OCI-LY3 (cell line): ENCODE measurements around the gene ST3GAL5.

ENCODE experiments used
- H2AFZ ChIP-seq: fragments of 200-600, 300-600 bp; shearing (Covaris generic); 2 replicates; pipeline ENCODE4 v1.6.0; 2014; ENCODE audit warnings: antibody characterized with exemption, low read depth, low read length
- H3K27ac ChIP-seq: fragments of 200-600, 300-600 bp; sonication (generic); 2 replicates; pipeline ENCODE4 v1.5.1; 2014; ENCODE audit warnings: mild to moderate bottlenecking, low read length, moderate library complexity, mixed read lengths
- H3K27me3 ChIP-seq: fragments of 200-600, 300-600 bp; sonication (generic); 2 replicates; pipeline ENCODE4 v1.6.1; 2014; ENCODE audit warnings: low read depth, low read length, mixed read lengths
- H3K36me3 ChIP-seq: fragments of 200-600, 300-600 bp; sonication (generic); replicated peaks from 2 replicates; pipeline ENCODE3; 2014; ENCODE audit warnings: low read depth, low read length, mixed read lengths
- H3K4me1 ChIP-seq: fragments of 300-600, 200-600 bp; sonication (generic); 2 replicates; pipeline ENCODE4 v1.6.1; 2014; ENCODE audit warnings: low read length, mixed read lengths
- H3K4me2 ChIP-seq: fragments of 200-600, 300-600 bp; sonication (generic); 2 replicates; pipeline ENCODE4 v1.6.1; 2014; ENCODE audit warnings: low read length, mixed read lengths
- H3K4me3 ChIP-seq: fragments of 300-600, 200-600 bp; sonication (generic); 2 replicates; pipeline ENCODE4 v1.5.1; 2014; ENCODE audit warnings: antibody characterized with exemption, mild to moderate bottlenecking, low read length, moderate library complexity
- H3K79me2 ChIP-seq: fragments of 300-600, 200-600 bp; shearing (Covaris generic); 2 replicates; pipeline ENCODE4 v1.6.1; 2014; ENCODE audit warnings: mild to moderate bottlenecking, low read length, mixed read lengths
- H3K9ac ChIP-seq: fragments of 300-600, 200-600 bp; shearing (Covaris generic); 2 replicates; pipeline ENCODE4 v1.6.0; 2014; ENCODE audit warnings: mild to moderate bottlenecking, low read length, moderate library complexity
- H3K9me3 ChIP-seq: fragments of 200-600, 300-600 bp; shearing (Covaris generic); 2 replicates; pipeline ENCODE4 v1.6.1; 2014; ENCODE audit warnings: low read length, mixed read lengths; ENCODE audit not compliant: insufficient read depth
- H4K20me1 ChIP-seq: fragments of 200-600, 300-600 bp; sonication (generic); 2 replicates; pipeline ENCODE4 v1.6.1; 2016; ENCODE audit warnings: low read length, mixed read lengths; ENCODE audit not compliant: insufficient read depth
- EZH2phosphoT487 ChIP-seq: fragments of 200-600 bp; shearing (Covaris generic); IDR thresholded peaks from 2 replicates; pipeline ENCODE4 v1.6.1; 2018; ENCODE audit warnings: antibody characterized with exemption, mixed run types, low read depth
- TF ChIP-seq, protein P1 (sequence below): fragments of 200-600, 300-600 bp; sonication (generic); IDR thresholded peaks from 2 replicates; pipeline ENCODE4 v1.5.1; 2014; ENCODE audit warnings: antibody characterized with exemption, low read length, low read depth

Gene ST3GAL5

GRCh38 chr2:85930129-85931124 is 41.6 kb upstream of the ST3GAL5 start:
- Histone ChIP-seq H3K9me3 (no peaks in the 10 kb centered on the region), H3K36me3 (no peaks in the 10 kb centered on the region), H3K79me2 (no peaks in the 10 kb centered on the region), H3K27me3 (no peaks in the 10 kb centered on the region), H3K9ac (no peak overlapping the region), H3K27ac (no peak overlapping the region), H3K4me3 (no peak overlapping the region), H3K4me2 (no peak overlapping the region), H4K20me1 (no peaks in the 10 kb centered on the region), H3K4me1 (no peaks in the 10 kb centered on the region), H2AFZ (no peak overlapping the region)
- TF ChIP-seq EZH2phosphoT487, result no peak
- TF ChIP-seq, protein P1, sequence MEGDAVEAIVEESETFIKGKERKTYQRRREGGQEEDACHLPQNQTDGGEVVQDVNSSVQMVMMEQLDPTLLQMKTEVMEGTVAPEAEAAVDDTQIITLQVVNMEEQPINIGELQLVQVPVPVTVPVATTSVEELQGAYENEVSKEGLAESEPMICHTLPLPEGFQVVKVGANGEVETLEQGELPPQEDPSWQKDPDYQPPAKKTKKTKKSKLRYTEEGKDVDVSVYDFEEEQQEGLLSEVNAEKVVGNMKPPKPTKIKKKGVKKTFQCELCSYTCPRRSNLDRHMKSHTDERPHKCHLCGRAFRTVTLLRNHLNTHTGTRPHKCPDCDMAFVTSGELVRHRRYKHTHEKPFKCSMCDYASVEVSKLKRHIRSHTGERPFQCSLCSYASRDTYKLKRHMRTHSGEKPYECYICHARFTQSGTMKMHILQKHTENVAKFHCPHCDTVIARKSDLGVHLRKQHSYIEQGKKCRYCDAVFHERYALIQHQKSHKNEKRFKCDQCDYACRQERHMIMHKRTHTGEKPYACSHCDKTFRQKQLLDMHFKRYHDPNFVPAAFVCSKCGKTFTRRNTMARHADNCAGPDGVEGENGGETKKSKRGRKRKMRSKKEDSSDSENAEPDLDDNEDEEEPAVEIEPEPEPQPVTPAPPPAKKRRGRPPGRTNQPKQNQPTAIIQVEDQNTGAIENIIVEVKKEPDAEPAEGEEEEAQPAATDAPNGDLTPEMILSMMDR, result no peak

- no peak overlapping the region for H3K9ac ChIP-seq
- no peaks in the 10 kb centered on the region for H3K27me3 ChIP-seq
- no peak overlapping the region for H2AFZ ChIP-seq
- no peak overlapping the region for H3K4me3 ChIP-seq
- H3K4me2 ChIP-seq, result no peak overlapping the region
- no peaks in the 10 kb centered on the region for H3K36me3 ChIP-seq
- H3K79me2 ChIP-seq, result no peaks in the 10 kb centered on the region
- H3K9me3 ChIP-seq, result no peaks in the 10 kb centered on the region
- H3K4me1 ChIP-seq, result no peaks in the 10 kb centered on the region
- TF ChIP-seq EZH2phosphoT487, result no peak
- TF ChIP-seq, protein P1, result no peak
- H3K27ac ChIP-seq, result no peak overlapping the region
- no peaks in the 10 kb centered on the region for H4K20me1 ChIP-seq
These were observed 40.6 kb upstream of the ST3GAL5 start for GRCh38 chr2:85929096-85930050.

- Histone ChIP-seq H3K27ac (no peak overlapping the region), H3K79me2 (no peaks in the 10 kb centered on the region), H3K4me1 (no peaks in the 10 kb centered on the region), H3K36me3 (no peaks in the 10 kb centered on the region), H3K4me3 (no peak overlapping the region), H2AFZ (no peak overlapping the region), H3K4me2 (no peak overlapping the region), H3K9me3 (no peaks in the 10 kb centered on the region), H3K27me3 (no peaks in the 10 kb centered on the region), H4K20me1 (no peaks in the 10 kb centered on the region), H3K9ac (no peak overlapping the region)
- TF ChIP-seq, protein P1, result no peak
- TF ChIP-seq EZH2phosphoT487, result no peak
These were observed 38.3 kb upstream of the ST3GAL5 start for GRCh38 chr2:85926931-85927661.
